Measurements from ENCODE around the gene SLC35F1. TPM values are rescaled to one million over a fixed set of nuclear protein-coding genes. Genes with fewer than 3 reads are reported as not detected.

Gene SLC35F1
- polyA plus RNA-seq, 2 of the 4 experiments (the other 2 are of a cell fraction): 0.01 TPM; not detected in 1

DNA sequence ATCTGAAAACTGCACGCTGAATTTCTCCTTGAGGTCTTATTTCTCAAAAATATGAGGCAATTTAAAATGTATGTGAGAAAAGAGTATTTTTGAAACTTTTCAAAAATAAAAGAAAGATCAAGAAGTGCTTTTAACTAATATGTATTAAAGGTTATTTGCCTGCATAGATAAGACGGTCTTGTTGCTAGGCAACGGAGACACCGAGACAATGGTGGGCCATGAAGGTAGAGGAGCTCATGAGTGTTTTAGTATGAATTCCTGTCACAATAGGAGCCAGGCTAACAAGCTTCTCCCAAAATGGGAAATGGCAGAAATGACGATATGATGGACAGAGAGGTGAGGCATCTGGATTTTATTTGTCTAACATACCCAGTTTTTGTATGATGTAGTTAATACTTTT is 308.2 kb downstream of the SLC35F1 start:
- WGBS (ENCODE audit: missing lambda C conversion rate): 32% methylated on average over 5 of the region's 5 CpGs
- H3K4me1 ChIP-seq: no peaks in the 10 kb centered on the region
- no peak overlapping the region for H3K27ac ChIP-seq
- H3K4me3 ChIP-seq: no peak overlapping the region
- TF ChIP-seq, protein P1, sequence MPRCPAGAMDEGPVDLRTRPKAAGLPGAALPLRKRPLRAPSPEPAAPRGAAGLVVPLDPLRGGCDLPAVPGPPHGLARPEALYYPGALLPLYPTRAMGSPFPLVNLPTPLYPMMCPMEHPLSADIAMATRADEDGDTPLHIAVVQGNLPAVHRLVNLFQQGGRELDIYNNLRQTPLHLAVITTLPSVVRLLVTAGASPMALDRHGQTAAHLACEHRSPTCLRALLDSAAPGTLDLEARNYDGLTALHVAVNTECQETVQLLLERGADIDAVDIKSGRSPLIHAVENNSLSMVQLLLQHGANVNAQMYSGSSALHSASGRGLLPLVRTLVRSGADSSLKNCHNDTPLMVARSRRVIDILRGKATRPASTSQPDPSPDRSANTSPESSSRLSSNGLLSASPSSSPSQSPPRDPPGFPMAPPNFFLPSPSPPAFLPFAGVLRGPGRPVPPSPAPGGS (IDR thresholded peaks at IDR 0.05): no peak
- no peak for TF ChIP-seq MAFK (IDR thresholded peaks at IDR 0.05; ENCODE audit: partially characterized antibody)
- TF ChIP-seq, protein P2, sequence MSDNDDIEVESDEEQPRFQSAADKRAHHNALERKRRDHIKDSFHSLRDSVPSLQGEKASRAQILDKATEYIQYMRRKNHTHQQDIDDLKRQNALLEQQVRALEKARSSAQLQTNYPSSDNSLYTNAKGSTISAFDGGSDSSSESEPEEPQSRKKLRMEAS (IDR thresholded peaks at IDR 0.05): no peak
- no peak for TF ChIP-seq CBX2 (IDR thresholded peaks at IDR 0.05; ENCODE audit: borderline replicate concordance, low read depth)
- TF ChIP-seq HOXB13 (CRISPR knock-in tag; IDR thresholded peaks at IDR 0.05; ENCODE audit: low read depth): no peak
- no peak for TF ChIP-seq CBX8 (IDR thresholded peaks at IDR 0.05)
- no peaks in the 10 kb centered on the region for H3K9me3 ChIP-seq
- DNase-seq (ENCODE audit: low read depth in 1 of 2, low spot score in 1 of 2): no peak
- H3K4me2 ChIP-seq: no peak overlapping the region
- ATAC-seq: no peak
- CTCF ChIA-PET: no interaction called here
- FAIRE-seq: no peak
- POLR2A ChIA-PET: no interaction called here

DNA sequence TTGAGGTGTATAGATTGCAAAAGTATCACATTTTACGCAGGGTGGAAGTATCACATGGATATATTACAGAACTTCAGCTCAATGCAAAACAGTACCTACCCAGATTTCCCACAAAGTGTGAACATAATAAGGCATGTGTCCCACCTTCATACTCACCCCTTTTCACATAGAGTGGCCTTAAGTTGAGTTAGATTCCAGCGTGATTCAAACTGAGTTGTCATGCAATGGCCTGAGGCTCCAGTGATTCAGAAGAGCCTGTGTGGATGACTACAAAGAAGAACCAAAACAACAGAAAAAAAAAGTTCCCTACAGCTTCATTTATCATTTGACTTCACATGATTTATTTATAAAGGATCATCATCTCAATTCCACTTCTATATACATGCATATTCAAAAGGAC is 309.7 kb downstream of the SLC35F1 start:
- ChIA-PET POLR2A (no interaction called here), CTCF (no interaction called here)
- no peaks in the 10 kb centered on the region for H3K9me3 ChIP-seq
- H3K4me2 ChIP-seq: no peak overlapping the region
- DNase-seq (ENCODE audit: low read depth in 1 of 2, low spot score in 1 of 2) (no peak), ATAC-seq (no peak), FAIRE-seq (no peak)
- TF ChIP-seq KDM5A (IDR thresholded peaks at IDR 0.05): no peak
- no peak for TF ChIP-seq HOXB5 (CRISPR knock-in tag; IDR thresholded peaks at IDR 0.05)
- TF ChIP-seq HEYL (CRISPR knock-in tag; IDR thresholded peaks at IDR 0.05): no peak
- TF ChIP-seq PHF8 (IDR thresholded peaks at IDR 0.05; ENCODE audit: borderline replicate concordance, low read depth): no peak
- no peak for TF ChIP-seq RARB (CRISPR knock-in tag; IDR thresholded peaks at IDR 0.05)
- no peak for TF ChIP-seq FOSL2 (IDR thresholded peaks at IDR 0.05)
- no peak for TF ChIP-seq FOSL2 (CRISPR knock-in tag; IDR thresholded peaks at IDR 0.05)
- TF ChIP-seq, protein P3, sequence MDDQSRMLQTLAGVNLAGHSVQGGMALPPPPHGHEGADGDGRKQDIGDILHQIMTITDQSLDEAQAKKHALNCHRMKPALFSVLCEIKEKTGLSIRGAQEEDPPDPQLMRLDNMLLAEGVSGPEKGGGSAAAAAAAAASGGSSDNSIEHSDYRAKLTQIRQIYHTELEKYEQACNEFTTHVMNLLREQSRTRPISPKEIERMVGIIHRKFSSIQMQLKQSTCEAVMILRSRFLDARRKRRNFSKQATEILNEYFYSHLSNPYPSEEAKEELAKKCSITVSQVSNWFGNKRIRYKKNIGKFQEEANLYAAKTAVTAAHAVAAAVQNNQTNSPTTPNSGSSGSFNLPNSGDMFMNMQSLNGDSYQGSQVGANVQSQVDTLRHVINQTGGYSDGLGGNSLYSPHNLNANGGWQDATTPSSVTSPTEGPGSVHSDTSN (IDR thresholded peaks at IDR 0.05): no peak
- TF ChIP-seq, protein P4, sequence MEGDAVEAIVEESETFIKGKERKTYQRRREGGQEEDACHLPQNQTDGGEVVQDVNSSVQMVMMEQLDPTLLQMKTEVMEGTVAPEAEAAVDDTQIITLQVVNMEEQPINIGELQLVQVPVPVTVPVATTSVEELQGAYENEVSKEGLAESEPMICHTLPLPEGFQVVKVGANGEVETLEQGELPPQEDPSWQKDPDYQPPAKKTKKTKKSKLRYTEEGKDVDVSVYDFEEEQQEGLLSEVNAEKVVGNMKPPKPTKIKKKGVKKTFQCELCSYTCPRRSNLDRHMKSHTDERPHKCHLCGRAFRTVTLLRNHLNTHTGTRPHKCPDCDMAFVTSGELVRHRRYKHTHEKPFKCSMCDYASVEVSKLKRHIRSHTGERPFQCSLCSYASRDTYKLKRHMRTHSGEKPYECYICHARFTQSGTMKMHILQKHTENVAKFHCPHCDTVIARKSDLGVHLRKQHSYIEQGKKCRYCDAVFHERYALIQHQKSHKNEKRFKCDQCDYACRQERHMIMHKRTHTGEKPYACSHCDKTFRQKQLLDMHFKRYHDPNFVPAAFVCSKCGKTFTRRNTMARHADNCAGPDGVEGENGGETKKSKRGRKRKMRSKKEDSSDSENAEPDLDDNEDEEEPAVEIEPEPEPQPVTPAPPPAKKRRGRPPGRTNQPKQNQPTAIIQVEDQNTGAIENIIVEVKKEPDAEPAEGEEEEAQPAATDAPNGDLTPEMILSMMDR (IDR thresholded peaks at IDR 0.05): no peak
- no peak for TF ChIP-seq MYC (IDR thresholded peaks at IDR 0.05; ENCODE audit: borderline replicate concordance, low read length)
- TF ChIP-seq SREBF2 (IDR thresholded peaks at IDR 0.05): no peak
- TF ChIP-seq FOXS1 (CRISPR knock-in tag; IDR thresholded peaks at IDR 0.05): no peak
- TF ChIP-seq CBX2 (IDR thresholded peaks at IDR 0.05; ENCODE audit: borderline replicate concordance, low read depth): no peak
- TF ChIP-seq POLR2A (IDR thresholded peaks at IDR 0.05; ENCODE audit: low read length): no peak
- no peak for TF ChIP-seq ZFP36 (IDR thresholded peaks at IDR 0.05; ENCODE audit: borderline replicate concordance, partially characterized antibody)
- 4% methylated on average over 2 of the region's 2 CpGs for WGBS (ENCODE audit: missing lambda C conversion rate)
- H3K27ac ChIP-seq: no peak overlapping the region
- H3K4me3 ChIP-seq: no peak overlapping the region
- no peaks in the 10 kb centered on the region for H3K4me1 ChIP-seq

DNA sequence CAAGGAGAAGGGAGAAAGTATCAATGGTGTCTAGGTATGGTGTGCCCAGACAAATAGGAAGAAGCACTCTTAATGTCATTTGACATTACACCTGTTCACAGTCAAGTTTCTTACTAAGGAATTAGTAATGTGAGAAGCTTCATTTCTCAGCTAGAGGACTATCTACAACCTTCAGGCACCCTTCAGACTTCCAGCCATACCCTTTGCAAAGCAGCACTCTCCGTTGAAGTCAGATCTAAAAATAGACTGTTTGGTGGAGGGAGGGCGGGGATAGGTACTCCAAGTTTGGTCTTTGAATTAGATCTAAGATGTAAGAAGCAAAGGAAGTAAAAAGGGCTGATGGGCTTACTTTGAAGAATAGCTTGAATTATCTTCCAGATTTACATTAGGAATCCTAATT is 311.1 kb downstream of the SLC35F1 start:
- no peak for FAIRE-seq
- ATAC-seq: no peak

More for the DNA sequence above, 311.1 kb downstream of the SLC35F1 start:
- TF ChIP-seq FOSL2 (IDR thresholded peaks at IDR 0.05) (no peak), FOSL2 (CRISPR knock-in tag; IDR thresholded peaks at IDR 0.05) (no peak), MAFK (IDR thresholded peaks at IDR 0.05; ENCODE audit: partially characterized antibody) (no peak), KDM1A (IDR thresholded peaks at IDR 0.05; ENCODE audit: low read depth) (no peak), ZSCAN20 (CRISPR knock-in tag; IDR thresholded peaks at IDR 0.05) (no peak), JUNB (IDR thresholded peaks at IDR 0.05) (no peak), TFCP2L1 (CRISPR knock-in tag; IDR thresholded peaks at IDR 0.05) (no peak), EP300 (IDR thresholded peaks at IDR 0.05) (no peak), RARB (CRISPR knock-in tag; IDR thresholded peaks at IDR 0.05) (no peak), HOXB5 (CRISPR knock-in tag; IDR thresholded peaks at IDR 0.05) (no peak), POLR2AphosphoS2 (conservative IDR thresholded peaks at IDR 0.05; ENCODE audit: low read length) (no peak), MAZ (IDR thresholded peaks at IDR 0.05; ENCODE audit: borderline replicate concordance, low read depth, low read length) (no peak), PHF8 (IDR thresholded peaks at IDR 0.05; ENCODE audit: borderline replicate concordance, low read depth) (no peak), ZC3H11A (IDR thresholded peaks at IDR 0.05) (no peak)
- TF ChIP-seq, protein P4 (IDR thresholded peaks at IDR 0.05): no peak
- TF ChIP-seq, protein P5, sequence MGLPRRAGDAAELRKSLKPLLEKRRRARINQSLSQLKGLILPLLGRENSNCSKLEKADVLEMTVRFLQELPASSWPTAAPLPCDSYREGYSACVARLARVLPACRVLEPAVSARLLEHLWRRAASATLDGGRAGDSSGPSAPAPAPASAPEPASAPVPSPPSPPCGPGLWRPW (IDR thresholded peaks at IDR 0.05): no peak
- TF ChIP-seq, protein P6, sequence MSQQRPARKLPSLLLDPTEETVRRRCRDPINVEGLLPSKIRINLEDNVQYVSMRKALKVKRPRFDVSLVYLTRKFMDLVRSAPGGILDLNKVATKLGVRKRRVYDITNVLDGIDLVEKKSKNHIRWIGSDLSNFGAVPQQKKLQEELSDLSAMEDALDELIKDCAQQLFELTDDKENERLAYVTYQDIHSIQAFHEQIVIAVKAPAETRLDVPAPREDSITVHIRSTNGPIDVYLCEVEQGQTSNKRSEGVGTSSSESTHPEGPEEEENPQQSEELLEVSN (IDR thresholded peaks at IDR 0.05; ENCODE audit: borderline replicate concordance, low read depth): no peak
- Histone ChIP-seq H3K4me2 (no peak overlapping the region), H3K4me1 (no peaks in the 10 kb centered on the region), H3K27ac (no peak overlapping the region), H3K4me3 (no peak overlapping the region), H3K9me3 (no peaks in the 10 kb centered on the region)
- ChIA-PET POLR2A (no interaction called here), CTCF (no interaction called here)
- 14% methylated on average over 2 of the region's 2 CpGs for WGBS (ENCODE audit: missing lambda C conversion rate)
- no peak for DNase-seq (ENCODE audit: low read depth in 1 of 2, low spot score in 1 of 2)
